ENCODE data around the gene CCDC92. TPM values are rescaled to one million over a fixed set of nuclear protein-coding genes. Genes with fewer than 3 reads are reported as not detected.

The CCDC92 gene
- polyA plus RNA-seq, 1 donor from 2014 or later = 11.3 TPM

DNA sequence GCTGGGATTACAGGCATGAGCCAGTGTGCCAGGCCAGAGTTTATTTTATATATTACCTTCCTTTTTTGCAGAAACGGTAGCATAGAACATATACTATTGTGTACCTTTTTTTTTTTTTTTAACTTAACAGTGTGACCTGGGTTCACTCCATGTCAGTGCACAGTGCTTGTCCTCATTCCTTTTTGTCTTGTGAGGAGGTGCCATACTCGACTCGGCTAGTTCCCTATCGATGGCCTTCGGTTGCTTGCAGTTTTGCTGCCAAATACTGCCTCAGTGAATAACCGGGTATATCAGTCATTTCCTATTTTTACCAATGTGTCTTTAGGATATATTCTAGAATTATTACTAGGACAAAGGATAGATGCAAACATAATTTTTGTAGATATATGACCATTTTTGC, 37.1 kb upstream of the CCDC92 start:
- no peak overlapping the region for H2AFZ ChIP-seq (ENCODE audit: low read depth, low read length)
- H3K9ac ChIP-seq (ENCODE audit: low read length) = no peak overlapping the region
- TF ChIP-seq EP300 (conservative IDR thresholded peaks at IDR 0.05; ENCODE audit: poor library complexity, severe bottlenecking) (no peak), SMC3 (conservative IDR thresholded peaks at IDR 0.05; ENCODE audit: poor library complexity) (no peak), POLR2AphosphoS5 (IDR thresholded peaks at IDR 0.05) (no peak), MXI1 (conservative IDR thresholded peaks at IDR 0.05; ENCODE audit: poor library complexity, severe bottlenecking) (no peak), RAD21 (conservative IDR thresholded peaks at IDR 0.05) (no peak), TAF1 (IDR thresholded peaks at IDR 0.05; ENCODE audit: low read depth) (no peak), EZH2 (IDR thresholded peaks at IDR 0.05; ENCODE audit: borderline replicate concordance, insufficient read depth, low read length, poor library complexity, severe bottlenecking) (no peak)
- H3K36me3 ChIP-seq (ENCODE audit: insufficient read depth, low read length) = peaks cover 12% of the 10 kb centered on the region
- H3K27ac ChIP-seq (ENCODE audit: low read length) = no peak overlapping the region
- no peak overlapping the region for H3K4me2 ChIP-seq (ENCODE audit: low read length)
- H3K27me3 ChIP-seq (ENCODE audit: insufficient read depth, low read depth, low read length) = no peaks in the 10 kb centered on the region
- no peaks in the 10 kb centered on the region for H3K9me3 ChIP-seq (ENCODE audit: low read length)
- no peaks in the 10 kb centered on the region for H3K79me2 ChIP-seq (replicated peaks; ENCODE audit: insufficient read depth, low read length)
- H3F3A ChIP-seq (ENCODE audit: insufficient read depth, low read length, poor library complexity, severe bottlenecking) = no peaks in the 10 kb centered on the region
- H3K9me2 ChIP-seq (ENCODE audit: insufficient read depth, low read length) = no peaks in the 10 kb centered on the region
- no peaks in the 10 kb centered on the region for H4K20me1 ChIP-seq (ENCODE audit: insufficient read depth)
- H3K4me3 ChIP-seq (ENCODE audit: low read length) = no peak overlapping the region

DNA sequence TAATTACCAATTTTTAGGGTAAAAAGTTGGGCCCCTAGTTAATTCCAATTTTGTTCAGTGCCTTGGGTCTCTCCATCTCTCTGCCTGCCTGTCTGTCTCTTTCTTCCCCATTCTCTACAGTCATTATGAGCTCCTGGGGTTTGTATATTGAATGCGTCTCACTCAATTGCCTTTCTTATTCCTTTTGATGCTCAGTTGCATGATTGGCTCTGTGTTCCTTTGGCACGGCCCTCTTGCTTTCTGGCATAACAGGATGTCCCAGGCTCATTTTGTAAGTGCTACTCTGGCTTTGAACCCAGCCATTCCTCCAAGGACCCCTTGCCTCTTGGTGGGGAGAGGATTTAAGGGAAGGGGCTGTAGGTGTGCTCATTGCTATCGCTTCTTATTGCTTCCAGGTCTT, 36.0 kb upstream of the CCDC92 start:
- H3K9ac ChIP-seq (ENCODE audit: low read length) = peak overlapping the region; percentile 13
- no peaks in the 10 kb centered on the region for H4K20me1 ChIP-seq (ENCODE audit: insufficient read depth)
- H3K9me3 ChIP-seq (ENCODE audit: low read length) = no peaks in the 10 kb centered on the region
- H3K4me2 ChIP-seq (ENCODE audit: low read length) = peak overlapping the region; percentile 3
- peak overlapping the region; percentile 44 for H3K27ac ChIP-seq (ENCODE audit: low read length)
- no peaks in the 10 kb centered on the region for H3K9me2 ChIP-seq (ENCODE audit: insufficient read depth, low read length)
- no peaks in the 10 kb centered on the region for H3K79me2 ChIP-seq (replicated peaks; ENCODE audit: insufficient read depth, low read length)
- no peaks in the 10 kb centered on the region for H3F3A ChIP-seq (ENCODE audit: insufficient read depth, low read length, poor library complexity, severe bottlenecking)
- TF ChIP-seq, protein P1, sequence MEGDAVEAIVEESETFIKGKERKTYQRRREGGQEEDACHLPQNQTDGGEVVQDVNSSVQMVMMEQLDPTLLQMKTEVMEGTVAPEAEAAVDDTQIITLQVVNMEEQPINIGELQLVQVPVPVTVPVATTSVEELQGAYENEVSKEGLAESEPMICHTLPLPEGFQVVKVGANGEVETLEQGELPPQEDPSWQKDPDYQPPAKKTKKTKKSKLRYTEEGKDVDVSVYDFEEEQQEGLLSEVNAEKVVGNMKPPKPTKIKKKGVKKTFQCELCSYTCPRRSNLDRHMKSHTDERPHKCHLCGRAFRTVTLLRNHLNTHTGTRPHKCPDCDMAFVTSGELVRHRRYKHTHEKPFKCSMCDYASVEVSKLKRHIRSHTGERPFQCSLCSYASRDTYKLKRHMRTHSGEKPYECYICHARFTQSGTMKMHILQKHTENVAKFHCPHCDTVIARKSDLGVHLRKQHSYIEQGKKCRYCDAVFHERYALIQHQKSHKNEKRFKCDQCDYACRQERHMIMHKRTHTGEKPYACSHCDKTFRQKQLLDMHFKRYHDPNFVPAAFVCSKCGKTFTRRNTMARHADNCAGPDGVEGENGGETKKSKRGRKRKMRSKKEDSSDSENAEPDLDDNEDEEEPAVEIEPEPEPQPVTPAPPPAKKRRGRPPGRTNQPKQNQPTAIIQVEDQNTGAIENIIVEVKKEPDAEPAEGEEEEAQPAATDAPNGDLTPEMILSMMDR (IDR thresholded peaks at IDR 0.05; ENCODE audit: poor library complexity, severe bottlenecking) = no peak
- TF ChIP-seq, protein P2, sequence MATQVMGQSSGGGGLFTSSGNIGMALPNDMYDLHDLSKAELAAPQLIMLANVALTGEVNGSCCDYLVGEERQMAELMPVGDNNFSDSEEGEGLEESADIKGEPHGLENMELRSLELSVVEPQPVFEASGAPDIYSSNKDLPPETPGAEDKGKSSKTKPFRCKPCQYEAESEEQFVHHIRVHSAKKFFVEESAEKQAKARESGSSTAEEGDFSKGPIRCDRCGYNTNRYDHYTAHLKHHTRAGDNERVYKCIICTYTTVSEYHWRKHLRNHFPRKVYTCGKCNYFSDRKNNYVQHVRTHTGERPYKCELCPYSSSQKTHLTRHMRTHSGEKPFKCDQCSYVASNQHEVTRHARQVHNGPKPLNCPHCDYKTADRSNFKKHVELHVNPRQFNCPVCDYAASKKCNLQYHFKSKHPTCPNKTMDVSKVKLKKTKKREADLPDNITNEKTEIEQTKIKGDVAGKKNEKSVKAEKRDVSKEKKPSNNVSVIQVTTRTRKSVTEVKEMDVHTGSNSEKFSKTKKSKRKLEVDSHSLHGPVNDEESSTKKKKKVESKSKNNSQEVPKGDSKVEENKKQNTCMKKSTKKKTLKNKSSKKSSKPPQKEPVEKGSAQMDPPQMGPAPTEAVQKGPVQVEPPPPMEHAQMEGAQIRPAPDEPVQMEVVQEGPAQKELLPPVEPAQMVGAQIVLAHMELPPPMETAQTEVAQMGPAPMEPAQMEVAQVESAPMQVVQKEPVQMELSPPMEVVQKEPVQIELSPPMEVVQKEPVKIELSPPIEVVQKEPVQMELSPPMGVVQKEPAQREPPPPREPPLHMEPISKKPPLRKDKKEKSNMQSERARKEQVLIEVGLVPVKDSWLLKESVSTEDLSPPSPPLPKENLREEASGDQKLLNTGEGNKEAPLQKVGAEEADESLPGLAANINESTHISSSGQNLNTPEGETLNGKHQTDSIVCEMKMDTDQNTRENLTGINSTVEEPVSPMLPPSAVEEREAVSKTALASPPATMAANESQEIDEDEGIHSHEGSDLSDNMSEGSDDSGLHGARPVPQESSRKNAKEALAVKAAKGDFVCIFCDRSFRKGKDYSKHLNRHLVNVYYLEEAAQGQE (IDR thresholded peaks at IDR 0.05; ENCODE audit: borderline replicate concordance) = no peak
- TF ChIP-seq RAD21 (conservative IDR thresholded peaks at IDR 0.05) (no peak), POLR2AphosphoS5 (IDR thresholded peaks at IDR 0.05) (no peak), MXI1 (conservative IDR thresholded peaks at IDR 0.05; ENCODE audit: poor library complexity, severe bottlenecking) (no peak), EP300 (conservative IDR thresholded peaks at IDR 0.05; ENCODE audit: poor library complexity, severe bottlenecking) (no peak), EZH2 (IDR thresholded peaks at IDR 0.05; ENCODE audit: borderline replicate concordance, insufficient read depth, low read length, poor library complexity, severe bottlenecking) (no peak), SMC3 (conservative IDR thresholded peaks at IDR 0.05; ENCODE audit: poor library complexity) (no peak), TAF1 (IDR thresholded peaks at IDR 0.05; ENCODE audit: low read depth) (no peak)
- peak overlapping the region; percentile 16 for H3K4me3 ChIP-seq (ENCODE audit: low read length)
- H3K36me3 ChIP-seq (ENCODE audit: insufficient read depth, low read length) = peaks cover 12% of the 10 kb centered on the region
- H2AFZ ChIP-seq (ENCODE audit: low read depth, low read length) = no peak overlapping the region
- H3K27me3 ChIP-seq (ENCODE audit: insufficient read depth, low read depth, low read length) = no peaks in the 10 kb centered on the region
